Upper lobe of right lung (tissue), 1 donor: ENCODE measurements around the gene CHST15. TPM values are rescaled to one million over a fixed set of nuclear protein-coding genes. Genes with fewer than 3 reads are reported as not detected.
"Not testable (repeated sequence)": the region's sequence is repeated elsewhere in the genome, so short reads cannot be mapped to it uniquely, and the experiment has no call there.

Source experiments
- ATAC-seq: fragments of 200-7000 bp; cut with Tn5 transposase; one replicate; pipeline ENCODE4 v1.9.1; 2020; ENCODE audit warnings: mild to moderate bottlenecking, moderate library complexity
- DNase-seq: peaks from one replicate; pipeline ENCODE4 v3.0.0-alpha.2; 2020
- H3K27ac ChIP-seq: fragments of 200-600 bp; one replicate; pipeline ENCODE4 v1.8.0; 2022
- H3K27me3 ChIP-seq: fragments of 200-600 bp; one replicate; pipeline ENCODE4 v1.8.0; 2022; ENCODE audit warnings: mild to moderate bottlenecking
- H3K36me3 ChIP-seq: fragments of 200-600 bp; one replicate; pipeline ENCODE4 v1.8.0; 2022
- H3K4me1 ChIP-seq: fragments of 200-600 bp; one replicate; pipeline ENCODE4 v1.8.0; 2022
- H3K4me3 ChIP-seq: fragments of 200-600 bp; one replicate; pipeline ENCODE4 v1.8.0; 2022; ENCODE audit warnings: mild to moderate bottlenecking
- H3K9me3 ChIP-seq: fragments of 200-600 bp; one replicate; pipeline ENCODE4 v1.8.0; 2022
- intact Hi-C: fragments of 100-400 bp; cut with DNase I; formaldehyde crosslinking; loops from one replicate; pipeline ENCODE4 v1.11.0; 2022
- total RNA-seq: library from RNA; stranded (reverse); fragmentation: NEBNext Ultra II Directional; extraction: Animal tissue kit (Norgen Biotek cat#: 25700); gene quantifications from one replicate; pipeline ENCODE4 v1.2.1, GENCODE V29; 2021
- TF ChIP-seq, protein P1 (sequence below): fragments of 200-600 bp; IDR thresholded peaks from one replicate; pipeline ENCODE4 v1.8.0; 2022; ENCODE audit warnings: antibody characterized with exemption
- donor health status: DM: no; HTN: yes; CAD: no; lungs with severe emphysema.

CHST15 gene
- total RNA-seq, 1 donor from 2014 or later: 49.2 TPM

DNA sequence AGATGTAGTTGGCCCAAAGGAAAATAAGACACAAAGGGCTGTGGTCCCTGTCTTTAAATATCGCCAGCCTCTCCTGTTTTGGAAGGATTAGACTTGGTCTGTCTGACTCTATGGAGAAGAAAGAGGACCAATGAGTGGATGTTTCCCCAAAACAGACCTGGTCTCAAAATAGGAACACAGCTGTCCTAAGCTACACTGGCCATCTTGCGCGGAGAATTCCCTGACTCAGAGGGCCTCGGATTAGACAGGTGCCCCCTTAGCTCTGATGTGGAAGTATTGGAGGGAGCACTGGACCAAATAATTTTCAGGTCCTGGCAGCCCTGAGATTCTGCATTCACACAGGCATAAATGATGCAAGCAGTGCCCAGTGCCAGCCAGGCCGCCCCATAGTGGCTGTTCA lies 56.1 kb downstream of the CHST15 start:
- DNase-seq: no peak
- peaks cover 39% of the 10 kb centered on the region for H3K4me1 ChIP-seq
- peaks cover 32% of the 10 kb centered on the region for H3K36me3 ChIP-seq
- no peak overlapping the region for H3K4me3 ChIP-seq
- no peaks in the 10 kb centered on the region for H3K9me3 ChIP-seq
- ATAC-seq: no peak
- TF ChIP-seq, protein P1, sequence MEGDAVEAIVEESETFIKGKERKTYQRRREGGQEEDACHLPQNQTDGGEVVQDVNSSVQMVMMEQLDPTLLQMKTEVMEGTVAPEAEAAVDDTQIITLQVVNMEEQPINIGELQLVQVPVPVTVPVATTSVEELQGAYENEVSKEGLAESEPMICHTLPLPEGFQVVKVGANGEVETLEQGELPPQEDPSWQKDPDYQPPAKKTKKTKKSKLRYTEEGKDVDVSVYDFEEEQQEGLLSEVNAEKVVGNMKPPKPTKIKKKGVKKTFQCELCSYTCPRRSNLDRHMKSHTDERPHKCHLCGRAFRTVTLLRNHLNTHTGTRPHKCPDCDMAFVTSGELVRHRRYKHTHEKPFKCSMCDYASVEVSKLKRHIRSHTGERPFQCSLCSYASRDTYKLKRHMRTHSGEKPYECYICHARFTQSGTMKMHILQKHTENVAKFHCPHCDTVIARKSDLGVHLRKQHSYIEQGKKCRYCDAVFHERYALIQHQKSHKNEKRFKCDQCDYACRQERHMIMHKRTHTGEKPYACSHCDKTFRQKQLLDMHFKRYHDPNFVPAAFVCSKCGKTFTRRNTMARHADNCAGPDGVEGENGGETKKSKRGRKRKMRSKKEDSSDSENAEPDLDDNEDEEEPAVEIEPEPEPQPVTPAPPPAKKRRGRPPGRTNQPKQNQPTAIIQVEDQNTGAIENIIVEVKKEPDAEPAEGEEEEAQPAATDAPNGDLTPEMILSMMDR: no peak
- intact Hi-C loops: no loop called here
- no peak overlapping the region for H3K27ac ChIP-seq
- H3K27me3 ChIP-seq: no peaks in the 10 kb centered on the region

DNA sequence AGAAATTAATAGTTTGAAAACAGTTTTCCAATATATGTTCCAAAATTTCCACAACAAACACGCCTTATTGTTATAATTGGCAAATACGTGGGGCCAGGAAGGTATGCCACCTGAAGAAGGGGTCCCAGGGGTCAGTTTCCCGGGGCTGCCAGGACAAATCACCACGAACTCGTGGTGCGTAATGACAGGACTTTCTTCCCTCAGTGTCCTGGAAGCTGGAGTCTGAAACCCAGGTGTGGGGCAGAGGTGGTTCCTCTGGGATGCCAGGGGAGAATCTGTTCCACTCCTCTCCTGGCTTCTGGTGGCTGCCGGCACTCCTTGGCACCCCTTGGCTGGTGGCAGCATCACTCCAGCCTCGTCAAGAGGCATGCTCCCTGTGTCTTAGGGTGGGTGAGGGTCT lies 56.7 kb downstream of the CHST15 start:
- Histone ChIP-seq H3K36me3 (peaks cover 27% of the 10 kb centered on the region), H3K4me1 (peaks cover 39% of the 10 kb centered on the region), H3K27ac (no peak overlapping the region), H3K27me3 (no peaks in the 10 kb centered on the region), H3K4me3 (no peak overlapping the region), H3K9me3 (no peaks in the 10 kb centered on the region)
- ATAC-seq: no peak
- intact Hi-C loops: no loop called here
- TF ChIP-seq, protein P1: no peak
- no peak for DNase-seq

DNA sequence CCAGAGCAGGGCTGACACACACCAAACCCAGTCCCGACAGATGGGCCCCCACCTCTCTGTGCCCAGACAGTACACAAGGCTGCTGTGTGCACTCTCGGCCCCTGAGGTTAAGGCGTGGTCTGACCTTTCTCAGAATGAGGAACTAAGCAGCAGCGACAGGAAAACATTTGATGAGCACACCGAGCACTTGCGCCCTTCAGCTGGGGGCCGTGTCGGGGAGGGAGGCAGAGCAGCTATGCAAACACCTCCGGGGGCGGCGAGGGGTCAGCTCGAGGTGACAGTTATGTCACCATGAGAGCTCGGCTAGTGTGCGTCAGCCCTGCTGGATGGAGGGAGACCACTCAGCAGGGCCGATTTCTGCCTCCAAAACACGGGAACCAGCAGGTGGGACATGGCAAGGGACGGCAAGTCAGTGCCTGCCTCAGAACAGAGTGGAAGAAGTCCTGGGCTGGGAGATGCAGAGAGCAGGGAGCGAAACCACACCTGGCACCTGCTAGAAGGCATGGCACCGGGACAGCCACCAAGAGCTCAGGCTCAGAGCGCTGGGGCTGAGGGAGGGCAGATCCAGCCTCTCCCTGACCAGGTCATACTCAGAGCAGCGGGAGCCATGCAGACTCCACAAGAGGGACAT lies 57.4 kb downstream of the CHST15 start:
- intact Hi-C loops: no loop called here
- no peak overlapping the region for H3K27ac ChIP-seq
- DNase-seq: peak; percentile 89
- ATAC-seq: peak; percentile 86
- H3K4me1 ChIP-seq: peaks cover 39% of the 10 kb centered on the region
- no peak overlapping the region for H3K4me3 ChIP-seq
- peaks cover 23% of the 10 kb centered on the region for H3K36me3 ChIP-seq
- TF ChIP-seq, protein P1: no peak
- no peaks in the 10 kb centered on the region for H3K9me3 ChIP-seq
- no peaks in the 10 kb centered on the region for H3K27me3 ChIP-seq

DNA sequence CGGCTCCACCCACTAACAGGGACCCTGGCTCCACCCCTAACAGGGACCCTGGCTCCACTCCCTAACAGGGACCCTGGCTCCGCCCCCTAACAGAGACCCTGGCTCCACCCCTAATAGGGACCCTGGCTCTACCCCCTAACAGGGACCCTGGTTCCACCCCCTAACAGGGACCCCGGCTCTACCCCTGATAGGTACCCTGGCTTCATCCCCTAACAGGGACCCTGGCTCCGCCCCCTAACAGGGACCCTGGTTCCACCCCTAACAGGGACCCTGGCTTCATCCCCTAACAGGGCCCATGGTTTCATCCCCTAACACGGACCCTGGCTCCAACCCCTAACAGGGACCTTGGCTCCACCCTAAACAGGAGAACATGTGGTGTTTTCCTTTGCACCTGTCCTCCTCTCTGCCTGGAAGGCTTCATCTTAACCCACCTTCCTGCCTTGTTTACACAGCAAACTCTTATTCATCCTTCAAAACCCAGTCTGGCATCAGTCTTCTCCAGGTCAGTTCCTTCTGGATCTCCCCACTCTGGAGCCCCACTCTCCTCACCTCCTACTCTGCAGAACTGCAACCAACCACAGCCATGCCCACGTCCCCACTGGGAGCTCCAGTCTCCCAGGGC lies 58.0 kb downstream of the CHST15 start:
- Histone ChIP-seq H3K27me3 (no peaks in the 10 kb centered on the region), H3K36me3 (peaks cover 23% of the 10 kb centered on the region), H3K9me3 (no peaks in the 10 kb centered on the region), H3K4me3 (no peak overlapping the region), H3K4me1 (peaks cover 38% of the 10 kb centered on the region), H3K27ac (no peak overlapping the region)
- no peak for DNase-seq
- TF ChIP-seq, protein P1: no peak
- no peak for ATAC-seq
- intact Hi-C loops: no loop called here

DNA sequence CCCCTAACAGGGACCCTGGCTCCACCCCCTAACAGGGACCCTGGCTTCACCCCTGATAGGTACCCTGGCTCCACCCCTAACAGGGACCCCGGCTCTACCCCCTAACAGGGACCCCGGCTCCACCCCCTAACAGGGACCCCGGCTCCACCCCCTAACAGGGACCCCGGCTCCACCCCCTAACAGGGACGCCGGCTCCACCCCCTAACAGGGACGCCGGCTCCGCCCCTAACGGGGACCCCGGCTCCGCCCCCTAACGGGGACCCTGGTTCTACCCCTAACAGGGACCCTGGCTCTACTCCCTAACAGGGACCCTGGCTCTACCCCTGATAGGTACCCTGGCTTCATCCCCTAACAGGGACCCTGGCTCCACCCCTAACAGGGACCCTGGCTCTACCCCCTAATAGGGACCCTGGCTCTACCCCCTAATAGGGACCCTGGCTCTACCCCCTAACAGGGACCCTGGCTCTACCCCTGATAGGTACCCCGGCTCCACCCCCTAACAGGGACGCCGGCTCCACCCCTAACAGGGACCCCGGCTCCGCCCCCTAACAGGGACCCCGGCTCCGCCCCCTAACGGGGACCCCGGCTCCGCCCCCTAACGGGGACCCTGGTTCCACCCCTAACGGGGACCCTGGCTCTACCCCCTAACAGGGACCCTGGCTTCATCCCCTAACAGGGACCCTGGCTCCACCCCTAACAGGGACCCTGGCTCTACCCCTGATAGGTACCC lies 58.7 kb downstream of the CHST15 start:
- H3K36me3 ChIP-seq: peaks cover 23% of the 10 kb centered on the region
- ATAC-seq, H3K27me3 ChIP-seq, intact Hi-C loops, H3K27ac ChIP-seq, H3K9me3 ChIP-seq, H3K4me3 ChIP-seq, DNase-seq: not testable (repeated sequence)
- peaks cover 38% of the 10 kb centered on the region for H3K4me1 ChIP-seq

DNA sequence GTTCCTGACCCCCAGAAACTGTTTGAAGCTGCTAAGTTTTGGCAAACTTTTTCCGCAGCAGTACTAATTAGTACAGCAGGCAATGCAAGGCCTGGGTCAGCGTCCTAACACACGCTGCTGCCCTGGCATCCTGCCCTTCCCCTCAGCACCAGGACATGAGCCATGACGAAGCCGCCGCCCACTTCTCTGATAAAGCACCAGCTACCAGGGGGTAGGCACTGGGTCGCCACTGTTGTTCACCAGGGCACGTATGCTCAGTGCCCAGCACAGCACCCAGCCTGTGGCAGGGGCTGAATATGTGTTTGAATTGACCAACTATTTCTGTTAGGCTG lies 59.5 kb downstream of the CHST15 start:
- Histone ChIP-seq H3K4me1 (peaks cover 32% of the 10 kb centered on the region), H3K27me3 (no peaks in the 10 kb centered on the region), H3K27ac (peak overlapping the region; percentile 42), H3K9me3 (no peaks in the 10 kb centered on the region), H3K36me3 (peaks cover 19% of the 10 kb centered on the region), H3K4me3 (no peak overlapping the region)
- DNase-seq (peak; percentile 69), ATAC-seq (no peak)
- intact Hi-C loops: no loop called here
- TF ChIP-seq, protein P1: no peak
